HG03571 (cell line): ENCODE data around the gene MEF2A.
A peak's percentile ranks its signal among the peaks of the same experiment; 100 is the strongest.

ENCODE experiments used
- ATAC-seq: cut with Tn5 transposase; IDR thresholded peaks from one replicate; pipeline ENCODE4 v1.9.1; 2021; ENCODE audit not compliant: unreplicated experiment

Gene MEF2A

GRCh38 chr15:99755692-99756409, 190.1 kb downstream of the MEF2A start:
- ATAC-seq, result peak; percentile 86

GRCh38 chr15:99762288-99762687, 196.5 kb downstream of the MEF2A start:
- ATAC-seq, result no peak

GRCh38 chr15:99763827-99764226, 198.0 kb downstream of the MEF2A start:
- no peak for ATAC-seq

- ATAC-seq, result no peak
Measured at GRCh38 chr15:99764522-99764921, 198.7 kb downstream of the MEF2A start.
